Stimulated activated naive CD4-positive, alpha-beta T cell (primary cell): Measurements from ENCODE around the gene SPOCK1.
"Not testable (repeated sequence)": the region's sequence is repeated elsewhere in the genome, so short reads cannot be mapped to it uniquely, and the experiment has no call there.

Experiments used
- DNase-seq, 6 experiments: peaks; one replicate each; lab custom pipeline; 2025; lab: John Stamatoyannopoulos, UW

SPOCK1 gene

DNA sequence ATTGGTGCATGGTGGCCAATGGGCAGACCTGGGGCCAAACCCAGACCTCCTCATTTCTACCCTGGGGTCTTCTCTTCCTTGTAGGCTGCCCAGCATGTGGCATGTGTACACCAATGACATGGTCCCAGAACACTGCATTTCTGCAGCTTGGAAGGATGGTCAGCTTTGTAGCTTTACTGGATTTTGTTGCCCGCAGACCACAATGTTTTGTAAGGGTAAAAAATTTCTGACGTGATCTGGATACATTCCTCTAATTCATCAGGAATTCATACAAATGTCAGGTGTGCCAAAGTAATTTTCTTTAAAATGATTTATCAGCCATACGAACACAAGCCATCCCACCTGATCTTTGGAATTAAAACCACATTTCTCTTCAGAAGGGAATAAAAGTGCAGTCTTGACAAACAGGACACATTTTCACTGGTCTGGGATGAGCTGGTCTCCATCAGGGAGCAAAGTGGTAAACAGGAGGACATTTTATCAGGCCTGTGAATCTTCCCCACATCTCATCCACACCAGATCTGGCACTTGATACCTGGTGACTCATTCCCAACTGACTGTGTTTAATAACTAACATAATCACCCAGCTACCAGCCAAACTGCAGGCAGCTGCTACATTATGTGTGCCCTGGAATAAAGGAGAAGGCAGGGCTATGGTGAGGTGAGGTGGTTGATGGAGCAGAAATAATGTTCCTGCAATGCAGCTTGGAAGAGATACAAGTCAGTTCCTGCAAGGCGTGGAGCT is 103.9 kb downstream of the SPOCK1 start:
- no peak for DNase-seq

DNA sequence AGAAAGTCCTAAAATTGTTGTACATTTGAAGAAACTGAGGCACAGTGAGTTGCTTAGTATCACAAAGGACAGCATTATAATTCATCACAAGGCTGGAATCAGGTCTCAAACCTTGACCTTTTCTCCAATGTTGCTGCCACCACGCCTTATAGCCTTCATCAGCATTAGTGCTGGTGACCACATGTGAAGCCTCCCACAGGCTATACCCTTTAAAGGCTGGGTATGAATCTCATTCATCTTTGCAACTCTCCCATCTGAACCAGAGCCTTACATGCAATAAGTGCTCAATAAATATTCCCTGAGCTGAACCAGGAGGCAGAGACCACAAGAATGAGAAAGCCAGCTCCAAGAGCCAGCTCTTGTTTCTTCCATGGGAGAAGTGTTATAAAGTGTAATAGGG is 104.7 kb downstream of the SPOCK1 start:
- DNase-seq: no peak

DNA sequence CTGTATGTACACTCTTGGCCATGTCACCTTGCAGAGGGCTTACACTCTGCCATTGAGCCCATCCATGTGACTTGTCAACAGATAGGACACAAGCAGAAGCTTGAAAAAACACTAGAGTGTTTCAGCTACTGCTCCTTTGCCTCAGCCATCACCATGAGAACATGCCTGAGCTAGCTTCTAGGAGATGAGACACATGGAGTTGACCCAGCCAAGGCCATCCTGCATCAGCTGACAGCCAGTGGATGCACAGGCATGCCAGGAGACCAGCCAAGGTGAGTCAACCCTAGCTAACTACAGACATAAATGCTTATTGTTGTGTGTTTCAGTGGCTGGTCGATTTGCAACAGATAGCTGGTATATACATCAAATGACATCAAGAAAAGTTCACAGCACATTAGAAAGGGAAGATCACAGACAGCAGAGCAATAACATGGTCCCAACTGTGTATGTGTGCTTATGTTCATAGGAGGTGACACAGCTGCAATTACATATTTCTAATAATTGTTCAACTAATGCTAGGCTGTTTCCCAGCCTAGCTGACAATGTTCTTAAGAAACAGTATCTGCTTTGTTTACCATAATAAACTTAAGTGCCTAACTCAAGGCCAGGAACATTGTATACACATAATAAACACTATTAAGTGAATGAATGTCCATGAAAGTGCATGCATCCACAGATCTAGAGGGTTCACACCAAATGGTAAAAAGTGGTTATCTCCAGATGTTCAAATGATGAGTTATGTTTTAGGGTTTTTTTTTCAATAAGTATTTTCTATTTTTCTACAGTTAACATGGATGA is 105.7 kb downstream of the SPOCK1 start:
- no peak for DNase-seq

DNA sequence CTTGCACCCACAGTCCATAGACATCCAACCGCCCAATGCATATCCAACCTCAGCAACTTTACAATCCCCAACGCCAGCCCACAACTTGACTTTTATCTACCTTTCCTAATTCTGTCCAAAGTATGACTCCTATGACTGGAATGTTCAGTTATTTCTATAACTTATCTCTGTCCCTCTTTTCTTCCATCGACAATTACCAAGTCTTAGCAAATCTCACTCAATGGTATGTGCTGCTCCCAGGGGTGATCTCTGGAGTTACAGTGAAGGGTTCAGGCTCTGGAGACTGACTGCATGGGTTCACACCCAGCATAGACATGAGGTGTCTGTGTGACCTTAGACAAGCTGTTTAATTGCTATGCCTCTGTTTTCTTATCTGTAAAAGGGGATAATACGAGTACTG is 106.9 kb downstream of the SPOCK1 start:
- no peak for DNase-seq

DNA sequence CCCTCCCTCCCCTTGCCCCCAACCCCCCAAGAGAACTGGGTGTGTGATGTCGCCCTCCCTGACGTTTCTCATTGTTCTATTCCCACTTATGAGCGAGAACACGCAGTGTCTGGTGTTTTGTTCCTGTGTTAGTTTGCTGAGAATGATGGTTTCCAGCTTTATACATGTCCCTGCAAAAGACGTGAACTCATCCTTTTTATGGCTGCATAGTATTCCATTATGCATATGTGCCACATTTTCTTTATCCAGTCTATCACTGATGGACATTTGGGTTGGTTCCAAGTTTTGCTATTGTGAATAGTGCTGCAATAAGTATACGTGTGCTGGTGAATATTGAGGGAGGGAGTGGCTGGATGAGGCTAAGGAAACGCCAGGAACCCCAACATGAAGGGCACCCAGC is 108.1 kb downstream of the SPOCK1 start:
- DNase-seq: not testable (repeated sequence)

DNA sequence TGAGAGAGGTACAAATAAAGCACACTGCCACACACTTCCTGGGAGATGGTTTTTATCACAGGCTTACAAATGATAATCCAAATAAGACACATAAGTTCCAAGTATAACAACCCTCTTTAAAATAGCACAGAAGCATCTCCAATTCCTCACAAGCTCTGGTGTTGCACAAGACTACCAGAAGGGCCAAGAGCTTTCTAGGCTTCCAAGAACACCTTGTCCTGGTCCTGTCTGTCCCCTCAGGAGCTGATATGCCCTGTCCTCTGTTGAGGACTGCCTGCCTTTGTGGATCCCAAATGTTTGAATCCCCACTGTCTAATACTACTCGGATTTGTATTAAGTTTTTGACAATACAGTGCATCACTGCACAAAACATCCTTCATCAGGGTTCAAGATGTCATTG is 110.1 kb downstream of the SPOCK1 start:
- DNase-seq: no peak

DNA sequence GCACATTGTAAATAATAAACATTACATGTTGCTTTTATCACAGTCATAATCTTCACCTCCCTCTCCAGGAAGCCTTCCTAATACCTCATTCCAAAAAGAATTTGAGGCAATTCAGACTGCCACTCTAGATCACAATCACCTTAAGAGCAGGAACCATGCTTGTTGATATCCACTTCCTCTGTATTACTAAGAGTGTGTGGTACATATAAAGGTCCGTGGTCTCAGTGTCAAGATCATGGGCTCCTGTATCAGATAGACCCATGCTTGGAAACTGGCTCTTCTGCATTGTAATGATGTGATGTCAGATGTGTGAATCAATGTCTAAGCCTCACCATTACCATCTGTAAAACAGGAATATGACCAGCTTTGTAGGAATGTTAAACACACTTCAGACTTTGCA is 114.1 kb downstream of the SPOCK1 start:
- no peak for DNase-seq

DNA sequence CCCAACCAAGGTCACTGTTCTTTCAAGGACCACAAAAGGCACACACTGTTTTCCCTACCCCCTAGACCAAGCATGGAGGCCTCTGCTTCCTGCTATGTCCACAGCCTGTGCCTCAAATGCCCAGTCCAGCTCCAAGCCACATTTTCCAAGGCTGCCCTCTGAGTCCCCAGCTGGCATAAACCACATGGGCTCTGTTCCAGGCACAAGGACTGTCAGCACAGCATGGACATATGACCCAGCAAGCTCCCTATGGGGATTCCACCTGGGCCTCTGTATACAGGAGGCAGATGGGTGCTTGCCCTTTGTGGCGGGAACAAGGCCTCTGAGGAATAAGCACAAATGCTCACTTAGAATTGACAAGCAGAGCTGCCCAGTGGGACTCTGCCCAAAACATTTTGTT is 115.2 kb downstream of the SPOCK1 start:
- no peak for DNase-seq

DNA sequence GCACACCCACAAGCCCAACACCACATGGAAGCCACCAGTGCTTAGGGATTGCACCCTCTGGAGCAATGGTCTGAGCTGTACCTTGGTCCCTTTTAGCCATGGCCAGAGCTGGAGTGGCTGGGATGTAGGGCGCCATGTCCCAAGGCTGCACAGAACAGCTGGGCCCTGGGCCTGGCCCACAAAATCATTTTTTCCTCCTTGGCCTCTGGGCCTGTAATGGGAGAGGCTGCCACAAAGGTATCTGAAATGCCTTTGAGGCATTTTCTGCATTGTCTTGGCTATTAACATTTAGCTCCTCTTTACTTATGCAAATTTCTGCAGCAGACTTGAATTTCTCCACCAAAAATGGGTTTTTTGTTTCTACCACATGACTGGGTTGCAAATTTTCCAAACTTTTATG is 117.6 kb downstream of the SPOCK1 start:
- no peak for DNase-seq

DNA sequence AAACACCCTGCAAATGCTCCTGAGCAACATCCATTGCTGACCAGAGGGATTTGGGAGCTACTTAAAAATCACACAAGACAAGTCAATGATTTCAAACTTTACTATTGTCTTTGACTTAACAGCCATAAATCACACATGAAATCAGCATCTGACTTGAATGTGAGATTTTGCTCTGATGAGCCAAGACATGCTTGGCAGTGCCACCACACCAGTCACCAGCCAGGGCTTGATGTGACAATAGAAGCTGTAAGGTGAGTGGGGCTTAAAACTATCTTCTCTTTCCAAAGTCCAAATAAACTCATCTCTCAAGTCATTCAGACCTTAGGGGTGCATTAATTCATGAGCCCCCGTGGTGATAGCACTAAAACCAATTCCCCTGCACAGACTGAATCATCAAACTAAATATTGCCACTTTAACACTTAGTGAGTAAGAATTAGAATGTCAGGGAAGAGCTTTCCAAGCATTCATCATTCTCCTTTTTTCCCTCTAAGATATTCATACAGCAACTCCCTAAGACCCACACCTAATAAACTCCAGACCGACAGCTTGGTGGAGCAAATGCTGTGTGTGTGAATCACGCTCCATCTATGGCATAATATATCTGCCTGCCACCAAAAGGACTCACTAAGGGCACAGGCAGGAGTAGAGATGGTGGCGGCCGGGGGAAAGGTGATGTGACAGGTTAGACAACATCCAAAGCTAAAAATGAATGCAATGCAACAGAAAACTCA is 119.4 kb downstream of the SPOCK1 start:
- no peak for DNase-seq

DNA sequence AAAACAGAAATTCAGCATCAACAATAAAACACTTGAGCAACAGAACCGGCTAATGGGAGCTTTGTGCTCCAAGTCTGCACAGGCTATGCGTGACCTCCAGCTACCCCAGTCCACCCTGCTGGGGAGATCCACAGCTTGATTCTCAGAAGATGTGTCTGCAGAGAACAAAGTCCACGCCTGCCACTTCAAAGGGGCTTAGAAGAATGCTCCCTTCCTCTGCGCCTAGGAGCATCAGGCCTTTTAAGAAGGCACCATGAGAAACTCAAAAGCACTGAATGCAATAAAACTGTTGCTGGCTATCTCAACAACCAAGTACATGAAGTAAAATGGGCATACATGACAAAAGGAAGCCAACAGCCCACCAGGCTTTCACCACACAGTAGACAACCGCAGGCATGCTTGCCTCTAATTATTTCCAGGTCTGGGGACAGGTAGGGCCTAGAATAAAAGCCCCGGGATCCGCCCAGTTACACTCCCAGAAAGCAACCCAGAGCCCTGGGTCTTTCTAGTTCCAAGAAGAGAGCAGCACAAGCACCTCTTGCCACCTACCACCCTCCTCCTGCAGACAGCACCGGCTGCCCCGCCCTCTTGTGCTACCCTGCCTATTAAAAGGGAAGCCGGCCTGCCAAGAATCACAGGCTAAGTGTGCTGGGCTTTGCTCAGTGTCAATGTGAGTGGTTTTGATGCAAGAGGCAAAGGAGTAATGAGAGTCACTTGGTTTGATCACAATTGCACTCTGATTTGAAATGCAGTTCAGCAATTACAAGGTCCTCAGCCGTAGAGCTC is 123.2 kb downstream of the SPOCK1 start:
- DNase-seq: no peak

DNA sequence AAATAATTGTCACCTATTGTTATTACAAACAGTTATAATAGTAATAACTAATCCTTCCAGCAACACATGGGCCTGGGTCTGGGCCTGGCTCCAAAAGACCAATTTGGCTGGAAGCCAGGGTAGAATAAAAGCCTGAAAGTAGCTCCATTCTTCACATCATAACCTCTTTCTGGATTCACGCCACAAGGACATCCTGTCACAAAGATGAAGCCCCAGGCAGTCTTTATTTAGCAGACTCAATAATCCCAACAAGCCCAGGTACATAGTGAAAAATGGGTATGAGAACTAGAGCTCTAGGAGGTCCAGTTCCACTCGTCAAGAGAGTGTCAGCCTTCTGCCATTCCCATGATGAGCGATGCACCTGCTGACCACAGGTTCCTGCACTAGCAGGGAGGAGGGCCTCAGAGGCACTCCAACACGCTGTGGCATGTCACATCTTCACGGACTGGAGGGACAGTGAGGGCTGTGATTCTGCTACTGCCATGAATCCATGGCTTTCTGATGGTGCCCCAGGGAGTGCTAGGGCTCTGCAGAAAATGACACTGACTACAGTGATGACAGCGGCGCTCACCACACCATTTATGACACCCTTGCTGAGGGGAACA is 124.9 kb downstream of the SPOCK1 start:
- no peak for DNase-seq

DNA sequence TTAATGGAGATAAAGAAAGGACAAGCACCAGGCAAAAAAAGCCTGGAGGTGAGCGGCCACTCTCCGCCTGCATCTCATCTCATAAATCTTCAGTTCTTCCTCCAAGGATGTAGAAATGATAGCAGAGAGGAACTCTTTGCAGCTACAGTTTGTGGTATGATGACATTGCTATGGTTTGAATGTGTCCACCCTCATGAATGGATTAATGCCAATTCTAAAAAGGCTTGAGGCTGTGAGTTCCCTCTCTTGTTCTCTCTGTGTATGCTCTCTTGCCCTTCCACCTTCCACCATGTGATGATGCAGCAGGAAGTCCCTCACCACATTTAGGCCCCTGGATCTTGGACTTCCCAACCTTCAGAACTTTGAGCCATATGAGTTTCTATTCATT is 126.4 kb downstream of the SPOCK1 start:
- no peak for DNase-seq

DNA sequence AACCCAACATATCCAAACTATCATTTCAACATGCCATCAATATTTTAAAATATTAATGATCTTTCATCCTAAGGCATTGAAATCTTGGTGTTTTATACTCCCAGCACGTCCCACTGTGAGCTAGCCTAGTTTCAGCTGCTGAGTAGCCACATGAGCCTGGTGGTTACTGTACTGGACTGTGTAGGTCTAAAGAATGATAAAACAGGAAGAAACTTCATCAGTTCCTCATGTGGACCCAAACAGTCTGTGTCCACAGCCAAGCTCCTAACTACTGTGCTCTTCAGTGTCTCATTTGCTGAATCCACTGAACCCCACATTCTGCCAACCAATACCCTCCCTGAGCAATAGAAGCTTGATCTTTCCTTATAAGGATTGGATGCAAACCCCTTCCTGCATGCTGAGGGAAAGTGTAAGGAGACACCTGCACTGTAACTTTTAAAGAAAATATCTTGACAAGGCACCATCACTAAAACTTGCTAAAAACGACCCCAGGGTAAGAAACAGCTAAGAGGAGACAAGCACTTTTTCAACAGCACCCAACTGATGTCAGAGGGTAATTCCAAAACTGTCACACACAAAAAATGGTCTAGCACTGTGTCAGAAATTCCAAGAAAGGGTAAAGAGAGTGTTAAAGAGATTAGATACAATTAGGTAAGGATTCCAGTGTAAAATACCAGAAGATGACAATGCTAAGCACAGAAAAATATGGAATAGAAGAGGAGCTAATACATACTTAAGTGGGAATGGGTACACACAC is 126.9 kb downstream of the SPOCK1 start:
- DNase-seq: no peak

DNA sequence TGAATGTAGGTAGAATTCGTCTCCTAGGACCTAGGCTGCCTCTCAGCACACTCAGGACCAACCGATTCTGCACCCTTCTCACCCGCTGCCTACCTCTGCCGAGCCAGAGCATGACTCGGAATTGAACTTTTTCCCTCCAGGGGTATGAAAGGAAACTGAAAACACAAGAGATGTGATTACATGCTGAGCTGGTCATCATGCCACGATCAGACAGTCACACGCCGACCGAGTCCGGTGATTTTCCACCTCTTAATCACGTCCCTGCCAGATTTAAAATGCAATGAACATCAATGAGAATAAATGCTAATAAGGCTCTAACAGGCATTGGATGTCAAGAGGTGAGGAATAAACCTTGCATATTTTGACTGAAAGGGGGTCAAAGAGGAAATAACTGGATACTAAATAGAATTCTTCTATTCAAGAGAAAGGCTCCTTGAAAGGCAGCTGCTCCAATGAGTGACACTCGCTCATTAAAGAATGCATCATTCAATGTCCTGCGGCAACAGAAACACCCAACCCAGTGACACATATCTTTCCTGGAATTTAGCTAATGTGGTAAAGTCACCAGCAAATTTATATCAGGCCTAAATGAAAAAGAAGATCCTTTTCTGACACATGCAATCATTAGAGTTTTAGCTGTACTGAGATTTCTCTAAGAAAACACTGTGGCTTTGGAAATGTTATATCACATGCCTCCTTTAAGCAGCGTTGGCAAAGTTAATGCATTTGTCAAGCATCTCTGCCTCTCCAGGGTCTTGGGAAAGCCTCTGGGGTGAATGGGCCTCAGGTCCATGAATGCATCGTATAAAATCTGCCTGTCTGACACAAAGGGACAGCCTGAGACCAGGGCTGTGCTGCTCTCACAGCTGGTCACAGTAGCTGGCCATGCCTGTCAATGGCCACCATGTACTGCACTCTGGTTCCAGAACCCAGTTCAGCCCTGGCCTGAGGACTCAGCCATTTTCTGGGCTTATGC is 128.7 kb downstream of the SPOCK1 start:
- no peak for DNase-seq

DNA sequence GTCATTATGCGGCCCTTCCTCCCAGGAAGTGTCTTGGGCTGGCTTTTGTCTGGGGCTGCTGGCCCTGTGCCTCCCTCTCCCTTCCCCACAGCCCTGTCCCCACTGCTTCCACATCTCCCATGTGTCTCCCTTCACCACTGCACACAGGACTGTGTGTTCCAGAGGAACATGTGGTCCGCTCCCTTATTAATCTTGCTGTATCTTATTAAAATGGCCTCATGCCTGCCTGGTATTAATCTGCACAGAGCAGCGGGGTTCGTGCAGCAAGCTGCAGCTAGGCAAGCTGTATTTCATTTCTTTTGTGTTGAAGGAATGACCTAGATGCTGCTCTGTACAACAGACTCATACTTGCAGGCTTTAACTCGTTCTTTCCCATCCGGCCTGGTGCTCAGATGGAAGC is 130.5 kb downstream of the SPOCK1 start:
- DNase-seq: no peak

DNA sequence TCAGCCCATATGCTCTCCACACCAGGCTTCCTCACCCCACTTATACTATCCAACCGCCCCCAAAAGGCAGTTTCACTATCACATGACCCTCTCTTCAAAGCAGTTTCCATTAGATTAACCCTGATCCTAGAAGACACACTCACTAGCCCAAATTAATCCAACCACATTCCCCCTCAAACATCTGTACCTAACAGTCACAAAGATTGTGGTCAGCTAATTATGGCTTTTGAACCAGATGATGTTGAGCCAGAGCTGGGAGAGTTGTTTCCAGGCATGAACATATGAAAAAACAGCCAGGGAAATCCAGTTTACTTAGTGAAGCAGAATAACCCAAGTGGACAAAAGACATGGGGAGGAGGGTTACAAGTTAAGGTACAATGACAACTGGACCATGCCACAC is 131.2 kb downstream of the SPOCK1 start:
- no peak for DNase-seq

DNA sequence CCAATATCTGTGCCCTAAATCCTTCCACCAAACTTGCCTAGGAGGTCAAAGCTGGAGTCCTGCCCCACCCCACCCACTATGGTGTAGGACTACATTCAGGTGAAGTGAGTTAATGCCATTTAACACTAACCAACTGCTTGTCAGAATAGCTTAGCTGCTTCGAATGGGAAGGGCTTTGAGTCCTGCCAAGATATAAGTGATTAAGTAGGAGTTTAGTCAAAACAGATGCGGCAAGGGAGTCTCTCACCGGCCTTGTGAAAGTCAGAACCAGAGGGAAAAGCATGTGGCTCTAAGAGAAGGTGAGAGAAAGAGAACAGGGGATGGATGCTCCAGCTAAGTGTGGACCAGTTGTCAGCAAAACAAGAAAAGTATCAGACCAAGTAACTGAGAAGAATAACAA is 132.6 kb downstream of the SPOCK1 start:
- no peak for DNase-seq

DNA sequence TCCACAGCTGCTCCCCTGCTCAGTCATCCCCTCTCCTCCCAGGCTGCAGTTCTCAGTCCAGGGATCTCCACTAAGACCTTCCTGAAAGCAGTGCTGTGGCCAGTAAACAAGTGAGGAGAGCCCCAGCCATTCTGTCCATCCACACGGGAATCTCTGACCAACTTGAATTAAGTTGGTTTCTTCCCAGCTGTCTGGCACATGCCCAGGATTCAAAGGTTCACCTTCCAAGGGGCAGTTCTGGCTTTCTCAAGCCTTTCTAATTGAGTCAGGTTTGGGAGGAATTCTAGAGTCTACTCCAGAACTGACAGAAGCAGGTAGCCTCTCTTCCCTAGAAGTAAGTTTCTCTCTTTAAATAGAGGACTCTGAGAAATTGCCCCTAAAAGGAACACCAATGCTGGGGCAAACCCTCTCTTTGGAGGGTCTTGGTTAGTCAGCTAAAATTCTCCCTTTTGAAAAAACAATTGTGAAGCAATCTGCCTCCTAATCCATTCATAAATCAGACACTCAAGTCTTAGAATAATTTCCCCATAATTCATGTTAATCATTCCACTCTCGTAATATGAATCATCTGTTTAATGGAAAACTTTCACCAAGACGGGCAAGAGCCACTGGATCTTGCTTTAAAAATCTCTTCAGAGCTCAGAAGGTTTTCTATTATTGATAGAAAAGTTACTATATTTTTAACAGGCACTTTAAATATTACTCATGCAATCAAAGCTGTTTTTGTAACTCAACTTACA is 133.8 kb downstream of the SPOCK1 start:
- no peak for DNase-seq
